HG02885 (cell line): ENCODE results near the gene STMN3.
"Not testable (repeated sequence)": the region's sequence is repeated elsewhere in the genome, so short reads cannot be mapped to it uniquely, and the experiment has no call there.

Experiments
- ATAC-seq: cut with Tn5 transposase; IDR thresholded peaks from one replicate; pipeline ENCODE4 v1.9.1; 2021; ENCODE audit warnings: mild to moderate bottlenecking; ENCODE audit not compliant: unreplicated experiment, poor library complexity

The STMN3 gene

GRCh38 chr20:63619086-63619485 is 34.1 kb downstream of the STMN3 start:
- ATAC-seq = no peak

- no peak for ATAC-seq
Measured at GRCh38 chr20:63618291-63618980, 34.8 kb downstream of the STMN3 start.

- ATAC-seq = no peak
Measured at GRCh38 chr20:63617876-63618265, 35.4 kb downstream of the STMN3 start.

- no peak for ATAC-seq
Measured at GRCh38 chr20:63617092-63617875, 35.9 kb downstream of the STMN3 start.

GRCh38 chr20:63613863-63614594 is 39.2 kb downstream of the STMN3 start:
- not testable (repeated sequence) for ATAC-seq

GRCh38 chr20:63612276-63612931 is 40.8 kb downstream of the STMN3 start:
- no peak for ATAC-seq

- ATAC-seq = no peak
Measured at GRCh38 chr20:63611646-63612045, 41.6 kb downstream of the STMN3 start.

GRCh38 chr20:63610581-63611435 is 42.4 kb downstream of the STMN3 start:
- no peak for ATAC-seq

- ATAC-seq = no peak
Measured at GRCh38 chr20:63606686-63607085, 46.5 kb downstream of the STMN3 start.

GRCh38 chr20:63602321-63602720 is 50.9 kb downstream of the STMN3 start:
- ATAC-seq = no peak

- ATAC-seq = not testable (repeated sequence)
Measured at GRCh38 chr20:63601679-63602078, 51.5 kb downstream of the STMN3 start.

GRCh38 chr20:63599396-63600050 is 53.7 kb downstream of the STMN3 start:
- ATAC-seq = no peak

- no peak for ATAC-seq
Measured at GRCh38 chr20:63598479-63599395, 54.5 kb downstream of the STMN3 start.

GRCh38 chr20:63597651-63598478 is 55.4 kb downstream of the STMN3 start:
- ATAC-seq = no peak

- ATAC-seq = no peak
Measured at GRCh38 chr20:63596423-63596822, 56.8 kb downstream of the STMN3 start.

- no peak for ATAC-seq
Measured at GRCh38 chr20:63595416-63596127, 57.7 kb downstream of the STMN3 start.
